Neural cell (in vitro differentiated cells): Measurements from ENCODE around the gene SYT1. TPM values are rescaled to one million over a fixed set of nuclear protein-coding genes. Genes with fewer than 3 reads are reported as not detected.

Experiments used
- H2AFZ ChIP-seq: fragments of 200-600, 300-800 bp; sonication (generic), shearing (Covaris generic); 2 replicates; pipeline ENCODE4 v1.6.0; 2014; ENCODE audit warnings: low read depth, mild to moderate bottlenecking, antibody characterized with exemption, low read length, moderate library complexity
- H3F3A ChIP-seq: fragments of 200-600 bp; shearing (Covaris generic); 2 replicates; pipeline ENCODE4 v1.6.1; 2016; ENCODE audit warnings: mild to moderate bottlenecking, moderate library complexity, mixed read lengths, antibody characterized with exemption, low read length; ENCODE audit not compliant: insufficient read depth, poor library complexity, severe bottlenecking
- H3K27ac ChIP-seq: fragments of 200-600, 300-800 bp; sonication (generic), shearing (Covaris generic); 2 replicates; pipeline ENCODE4 v1.5.1; 2014; ENCODE audit warnings: mild to moderate bottlenecking, low read length, moderate library complexity
- H3K27me3 ChIP-seq: fragments of 300-800, 200-600 bp; sonication (generic), shearing (Covaris generic); 2 replicates; pipeline ENCODE4 v1.6.0; 2014; ENCODE audit warnings: mild to moderate bottlenecking, low read depth, low read length, moderate library complexity; ENCODE audit not compliant: insufficient read depth
- H3K36me3 ChIP-seq: fragments of 300-800, 200-600 bp; sonication (generic), shearing (Covaris generic); 2 replicates; pipeline ENCODE4 v1.5.1; 2014; ENCODE audit warnings: mild to moderate bottlenecking, antibody characterized with exemption, low read length, moderate library complexity; ENCODE audit not compliant: insufficient read depth
- H3K4me2 ChIP-seq: fragments of 300-800, 200-600 bp; sonication (generic), shearing (Covaris generic); 2 replicates; pipeline ENCODE4 v1.6.0; 2014; ENCODE audit warnings: mild to moderate bottlenecking, low read length
- H3K4me3 ChIP-seq: fragments of 300-800, 200-600 bp; sonication (generic), shearing (Covaris generic); 2 replicates; pipeline ENCODE4 v1.5.1; 2014; ENCODE audit warnings: mild to moderate bottlenecking, low read length, moderate library complexity
- H3K79me2 ChIP-seq: fragments of 200-600 bp; shearing (Covaris generic); replicated peaks from 2 replicates; pipeline ENCODE4 v1.6.0; 2014; ENCODE audit warnings: mild to moderate bottlenecking, low read length, moderate library complexity; ENCODE audit not compliant: insufficient read depth
- H3K9ac ChIP-seq: fragments of 300-800, 200-600 bp; sonication (generic), shearing (Covaris generic); 2 replicates; pipeline ENCODE4 v1.6.1; 2016; ENCODE audit warnings: mild to moderate bottlenecking, low read length, mixed read lengths
- H3K9me2 ChIP-seq: fragments of 200-600 bp; shearing (Covaris generic); 2 replicates; pipeline ENCODE4 v1.6.1; 2016; ENCODE audit warnings: mild to moderate bottlenecking, low read length, mixed read lengths; ENCODE audit not compliant: insufficient read depth
- H3K9me3 ChIP-seq: fragments of 200-600, 300-800 bp; sonication (generic), shearing (Covaris generic); 2 replicates; pipeline ENCODE4 v1.6.1; 2016; ENCODE audit warnings: mild to moderate bottlenecking, mixed run types, low read length, moderate library complexity, mixed read lengths
- H4K20me1 ChIP-seq: fragments of 200-600 bp; shearing (Covaris generic); 2 replicates; pipeline ENCODE4 v1.6.1; 2016; ENCODE audit warnings: mild to moderate bottlenecking, mixed run types; ENCODE audit not compliant: insufficient read depth
- EP300 ChIP-seq: fragments of 450-650 bp; conservative IDR thresholded peaks from 2 replicates; pipeline ENCODE4 v1.6.1; 2014; ENCODE audit warnings: antibody characterized with exemption, mild to moderate bottlenecking, moderate library complexity; ENCODE audit not compliant: poor library complexity, severe bottlenecking
- EZH2 ChIP-seq: fragments of 200-600, 300-800 bp; shearing (Covaris generic), sonication (generic); IDR thresholded peaks from 2 replicates; pipeline ENCODE4 v1.6.1; 2014; ENCODE audit warnings: antibody characterized with exemption, low read length, borderline replicate concordance, mild to moderate bottlenecking; ENCODE audit not compliant: insufficient read depth, poor library complexity, severe bottlenecking
- MXI1 ChIP-seq: fragments of 450-650 bp; conservative IDR thresholded peaks from 2 replicates; pipeline ENCODE4 v1.6.1; 2014; ENCODE audit warnings: antibody characterized with exemption, mild to moderate bottlenecking; ENCODE audit not compliant: poor library complexity, severe bottlenecking
- POLR2AphosphoS5 ChIP-seq: IDR thresholded peaks from 2 replicates; pipeline ENCODE4 v1.6.1; 2012
- RAD21 ChIP-seq: fragments of 450-650 bp; conservative IDR thresholded peaks from 2 replicates; pipeline ENCODE4 v1.6.1; 2014; ENCODE audit warnings: antibody characterized with exemption, mild to moderate bottlenecking, moderate library complexity
- SMC3 ChIP-seq: fragments of 450-650 bp; conservative IDR thresholded peaks from 2 replicates; pipeline ENCODE4 v1.6.1; 2014; ENCODE audit warnings: antibody characterized with exemption, mild to moderate bottlenecking, moderate library complexity; ENCODE audit not compliant: poor library complexity
- TAF1 ChIP-seq: IDR thresholded peaks from 2 replicates; pipeline ENCODE4 v1.6.1; 2012; ENCODE audit warnings: low read depth
- polyA plus RNA-seq: library from polyadenylated mRNA; depleted of rRNA; stranded (reverse); fragments of >200 nt; gene quantifications from 2 replicates; pipeline ENCODE4 v1.2.3, GENCODE V29; 2014
- TF ChIP-seq, protein P1 (sequence below): fragments of 450-650 bp; IDR thresholded peaks from 2 replicates; pipeline ENCODE4 v1.5.1; 2014; ENCODE audit warnings: antibody characterized with exemption, mild to moderate bottlenecking, moderate library complexity; ENCODE audit not compliant: poor library complexity, severe bottlenecking
- TF ChIP-seq, protein P2 (sequence below): IDR thresholded peaks from 2 replicates; pipeline ENCODE4 v1.6.1; 2012; ENCODE audit warnings: borderline replicate concordance

Gene SYT1
- polyA plus RNA-seq, 1 donor from 2014 or later: 103 TPM

DNA sequence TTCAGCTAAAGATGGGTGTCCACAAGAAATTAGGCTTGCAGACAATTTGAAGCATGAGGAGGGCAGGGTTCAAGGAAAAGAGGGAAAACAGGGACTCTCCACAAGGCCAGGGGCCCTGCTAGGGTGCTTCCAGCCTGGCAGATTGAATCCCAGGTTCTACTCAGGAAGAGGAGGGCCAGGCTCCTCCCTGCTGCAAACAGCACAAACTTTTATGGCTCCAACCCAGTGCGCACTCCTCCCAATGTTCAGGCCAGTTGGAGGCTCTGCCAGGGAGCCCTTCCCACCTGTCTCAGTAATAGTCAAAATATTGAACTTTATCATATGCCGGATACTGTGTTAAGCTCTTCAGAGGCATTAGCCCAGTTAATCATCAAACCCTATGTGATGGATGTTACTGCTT, 244.4 kb downstream of the SYT1 start:
- no peak for TF ChIP-seq TAF1
- TF ChIP-seq SMC3: no peak
- TF ChIP-seq, protein P1, sequence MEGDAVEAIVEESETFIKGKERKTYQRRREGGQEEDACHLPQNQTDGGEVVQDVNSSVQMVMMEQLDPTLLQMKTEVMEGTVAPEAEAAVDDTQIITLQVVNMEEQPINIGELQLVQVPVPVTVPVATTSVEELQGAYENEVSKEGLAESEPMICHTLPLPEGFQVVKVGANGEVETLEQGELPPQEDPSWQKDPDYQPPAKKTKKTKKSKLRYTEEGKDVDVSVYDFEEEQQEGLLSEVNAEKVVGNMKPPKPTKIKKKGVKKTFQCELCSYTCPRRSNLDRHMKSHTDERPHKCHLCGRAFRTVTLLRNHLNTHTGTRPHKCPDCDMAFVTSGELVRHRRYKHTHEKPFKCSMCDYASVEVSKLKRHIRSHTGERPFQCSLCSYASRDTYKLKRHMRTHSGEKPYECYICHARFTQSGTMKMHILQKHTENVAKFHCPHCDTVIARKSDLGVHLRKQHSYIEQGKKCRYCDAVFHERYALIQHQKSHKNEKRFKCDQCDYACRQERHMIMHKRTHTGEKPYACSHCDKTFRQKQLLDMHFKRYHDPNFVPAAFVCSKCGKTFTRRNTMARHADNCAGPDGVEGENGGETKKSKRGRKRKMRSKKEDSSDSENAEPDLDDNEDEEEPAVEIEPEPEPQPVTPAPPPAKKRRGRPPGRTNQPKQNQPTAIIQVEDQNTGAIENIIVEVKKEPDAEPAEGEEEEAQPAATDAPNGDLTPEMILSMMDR: no peak
- no peak for TF ChIP-seq MXI1
- no peak for TF ChIP-seq EP300
- TF ChIP-seq POLR2AphosphoS5: no peak
- no peak for TF ChIP-seq RAD21
- TF ChIP-seq, protein P2, sequence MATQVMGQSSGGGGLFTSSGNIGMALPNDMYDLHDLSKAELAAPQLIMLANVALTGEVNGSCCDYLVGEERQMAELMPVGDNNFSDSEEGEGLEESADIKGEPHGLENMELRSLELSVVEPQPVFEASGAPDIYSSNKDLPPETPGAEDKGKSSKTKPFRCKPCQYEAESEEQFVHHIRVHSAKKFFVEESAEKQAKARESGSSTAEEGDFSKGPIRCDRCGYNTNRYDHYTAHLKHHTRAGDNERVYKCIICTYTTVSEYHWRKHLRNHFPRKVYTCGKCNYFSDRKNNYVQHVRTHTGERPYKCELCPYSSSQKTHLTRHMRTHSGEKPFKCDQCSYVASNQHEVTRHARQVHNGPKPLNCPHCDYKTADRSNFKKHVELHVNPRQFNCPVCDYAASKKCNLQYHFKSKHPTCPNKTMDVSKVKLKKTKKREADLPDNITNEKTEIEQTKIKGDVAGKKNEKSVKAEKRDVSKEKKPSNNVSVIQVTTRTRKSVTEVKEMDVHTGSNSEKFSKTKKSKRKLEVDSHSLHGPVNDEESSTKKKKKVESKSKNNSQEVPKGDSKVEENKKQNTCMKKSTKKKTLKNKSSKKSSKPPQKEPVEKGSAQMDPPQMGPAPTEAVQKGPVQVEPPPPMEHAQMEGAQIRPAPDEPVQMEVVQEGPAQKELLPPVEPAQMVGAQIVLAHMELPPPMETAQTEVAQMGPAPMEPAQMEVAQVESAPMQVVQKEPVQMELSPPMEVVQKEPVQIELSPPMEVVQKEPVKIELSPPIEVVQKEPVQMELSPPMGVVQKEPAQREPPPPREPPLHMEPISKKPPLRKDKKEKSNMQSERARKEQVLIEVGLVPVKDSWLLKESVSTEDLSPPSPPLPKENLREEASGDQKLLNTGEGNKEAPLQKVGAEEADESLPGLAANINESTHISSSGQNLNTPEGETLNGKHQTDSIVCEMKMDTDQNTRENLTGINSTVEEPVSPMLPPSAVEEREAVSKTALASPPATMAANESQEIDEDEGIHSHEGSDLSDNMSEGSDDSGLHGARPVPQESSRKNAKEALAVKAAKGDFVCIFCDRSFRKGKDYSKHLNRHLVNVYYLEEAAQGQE: no peak
- no peak for TF ChIP-seq EZH2
- no peak overlapping the region for H3K4me3 ChIP-seq
- no peak overlapping the region for H3K9ac ChIP-seq
- no peaks in the 10 kb centered on the region for H3K9me2 ChIP-seq
- H3K36me3 ChIP-seq: no peaks in the 10 kb centered on the region
- H3K4me2 ChIP-seq: no peak overlapping the region
- no peak overlapping the region for H2AFZ ChIP-seq
- no peaks in the 10 kb centered on the region for H3K9me3 ChIP-seq
- no peak overlapping the region for H3K27ac ChIP-seq
- no peaks in the 10 kb centered on the region for H3F3A ChIP-seq
- H4K20me1 ChIP-seq: no peaks in the 10 kb centered on the region
- H3K79me2 ChIP-seq: no peaks in the 10 kb centered on the region
- H3K27me3 ChIP-seq: no peaks in the 10 kb centered on the region

DNA sequence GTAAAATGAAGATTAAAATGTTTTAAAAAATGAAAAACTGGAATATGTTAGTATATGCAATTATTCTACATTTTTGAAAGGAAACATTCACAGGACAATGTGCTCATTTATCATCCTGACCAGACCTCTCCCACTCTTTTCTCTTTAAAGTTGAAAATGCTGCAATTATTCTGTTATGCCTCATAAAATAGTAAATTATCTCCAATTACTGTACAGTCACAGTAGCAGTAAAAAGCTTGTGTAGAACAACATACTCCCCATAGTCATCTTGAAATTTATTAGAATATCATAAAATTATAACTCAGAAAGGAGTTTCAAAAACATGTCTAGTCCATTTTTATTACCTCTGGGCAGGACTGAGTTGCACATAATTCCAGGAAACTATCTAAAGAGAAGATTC, 250.3 kb downstream of the SYT1 start:
- Histone ChIP-seq H3K9ac (no peak overlapping the region), H2AFZ (no peak overlapping the region), H3K27ac (no peak overlapping the region), H3K27me3 (no peaks in the 10 kb centered on the region), H3K9me2 (no peaks in the 10 kb centered on the region), H3K79me2 (no peaks in the 10 kb centered on the region), H3K4me3 (no peak overlapping the region), H3K4me2 (no peak overlapping the region), H3F3A (no peaks in the 10 kb centered on the region), H3K36me3 (no peaks in the 10 kb centered on the region), H3K9me3 (no peaks in the 10 kb centered on the region), H4K20me1 (no peaks in the 10 kb centered on the region)
- TF ChIP-seq, protein P2: no peak
- TF ChIP-seq, protein P1: no peak
- no peak for TF ChIP-seq POLR2AphosphoS5
- TF ChIP-seq RAD21: no peak
- no peak for TF ChIP-seq EP300
- no peak for TF ChIP-seq SMC3
- TF ChIP-seq TAF1: no peak
